Measurements from ENCODE around the gene ZBTB44.
"Not testable (repeated sequence)": the region's sequence is repeated elsewhere in the genome, so short reads cannot be mapped to it uniquely, and the experiment has no call there.

The ZBTB44 gene

GRCh38 chr11:130340671-130341319, 26.1 kb upstream of the ZBTB44 start:
- ChIA-PET CTCF (interaction anchor here (1.1 to 2.6 kb wide), 2 partner anchors 9 to 11 kb away, joined by 3 to 7 read pairs; no protein-coding TSS in a partner anchor), POLR2A (no interaction called here)
- no peak for DNase-seq (ENCODE audit: extremely low spot score)
- TF ChIP-seq CTCF (IDR thresholded peaks at IDR 0.05; ENCODE audit: control extremely low read depth, extremely low read depth, low read depth, missing control alignments), result no peak

GRCh38 chr11:130338667-130339066, 23.9 kb upstream of the ZBTB44 start:
- ChIA-PET POLR2A (no interaction called here), CTCF (interaction anchor here (1.3 to 1.4 kb wide), 2 partner anchors 13 to 73 kb away, joined by 3 read pairs; no protein-coding TSS in a partner anchor)
- no peak for DNase-seq (ENCODE audit: extremely low spot score)
- no peak for TF ChIP-seq CTCF (IDR thresholded peaks at IDR 0.05; ENCODE audit: control extremely low read depth, extremely low read depth, low read depth, missing control alignments)

- POLR2A ChIA-PET, result no interaction called here
- DNase-seq (ENCODE audit: extremely low spot score), result no peak
- CTCF ChIA-PET, result no interaction called here
- TF ChIP-seq CTCF (IDR thresholded peaks at IDR 0.05; ENCODE audit: control extremely low read depth, extremely low read depth, low read depth, missing control alignments), result no peak
Observed at GRCh38 chr11:130337281-130338089, 22.8 kb upstream of the ZBTB44 start.

- POLR2A ChIA-PET; DNase-seq (ENCODE audit: extremely low spot score); CTCF ChIA-PET: not testable (repeated sequence)
Observed at GRCh38 chr11:130331397-130331796, 16.7 kb upstream of the ZBTB44 start.

- TF ChIP-seq CTCF (IDR thresholded peaks at IDR 0.05; ENCODE audit: control extremely low read depth, extremely low read depth, low read depth, missing control alignments), result no peak
- no peak for DNase-seq (ENCODE audit: extremely low spot score)
- POLR2A ChIA-PET, result no interaction called here
- CTCF ChIA-PET, result interaction anchor here (0.9 to 1.2 kb wide), 2 partner anchors 11 to 118 kb away, joined by 3 to 7 read pairs; no protein-coding TSS in a partner anchor
Observed at GRCh38 chr11:130330101-130330684, 15.5 kb upstream of the ZBTB44 start.

GRCh38 chr11:130328420-130328819, 13.7 kb upstream of the ZBTB44 start:
- DNase-seq (ENCODE audit: extremely low spot score), result no peak
- TF ChIP-seq CTCF (IDR thresholded peaks at IDR 0.05; ENCODE audit: control extremely low read depth, extremely low read depth, low read depth, missing control alignments), result no peak
- POLR2A ChIA-PET, result no interaction called here
- CTCF ChIA-PET, result interaction anchor here (1.3 kb wide), 1 partner anchor 33 kb away, joined by 4 read pairs; no protein-coding TSS in a partner anchor

- ChIA-PET POLR2A (no interaction called here), CTCF (no interaction called here)
- no peak for TF ChIP-seq CTCF (IDR thresholded peaks at IDR 0.05; ENCODE audit: control extremely low read depth, extremely low read depth, low read depth, missing control alignments)
- DNase-seq (ENCODE audit: extremely low spot score), result no peak
Observed at GRCh38 chr11:130327716-130328115, 13.0 kb upstream of the ZBTB44 start.
